Urinary bladder (tissue), 4 donors: Measurements from ENCODE around the gene ACOT6. TPM values are rescaled to one million over a fixed set of nuclear protein-coding genes. Genes with fewer than 3 reads are reported as not detected.
"Not testable (repeated sequence)": the region's sequence is repeated elsewhere in the genome, so short reads cannot be mapped to it uniquely, and the experiment has no call there.

Experiments used
- DNase-seq: peaks from one replicate; pipeline ENCODE4 v3.0.0-alpha.2; 2015; ENCODE audit errors: extremely low spot score
- H3K27ac ChIP-seq: one replicate; pipeline ENCODE4 v1.5.1; 2013; ENCODE audit warnings: low read depth, mild to moderate bottlenecking, moderate library complexity
- H3K36me3 ChIP-seq: one replicate; pipeline ENCODE4 v1.6.1; 2013; ENCODE audit warnings: mild to moderate bottlenecking, moderate library complexity; ENCODE audit not compliant: insufficient read depth
- H3K4me1 ChIP-seq: one replicate; pipeline ENCODE4 v1.6.1; 2013; ENCODE audit warnings: mild to moderate bottlenecking, moderate library complexity; ENCODE audit not compliant: insufficient read depth
- H3K4me3 ChIP-seq: one replicate; pipeline ENCODE4 v1.5.1; 2013; ENCODE audit warnings: low read depth, low read length
- WGBS: extraction: QIAGEN DNeasy Blood & Tissue Kit; methylation state at CpG from one replicate; pipeline ENCODE4 v1.1.7; 2013; 5-methylcytosine and 5-hydroxymethylcytosine counted together
- polyA plus RNA-seq: library from polyadenylated mRNA; stranded (reverse); fragments of 200-250 nt; gene quantifications from one replicate; pipeline ENCODE4 v1.2.3, GENCODE V29; 2013
- total RNA-seq: library from RNA; depleted of rRNA; stranded (reverse); fragments of >200 nt; gene quantifications from one replicate; pipeline ENCODE4 v1.2.3, GENCODE V29; 2014
- donor health status: healthy with polysubstance abuse.
- donor health status: healthy.

The ACOT6 gene
- total and polyA plus RNA-seq, 2 donors = not detected

DNA sequence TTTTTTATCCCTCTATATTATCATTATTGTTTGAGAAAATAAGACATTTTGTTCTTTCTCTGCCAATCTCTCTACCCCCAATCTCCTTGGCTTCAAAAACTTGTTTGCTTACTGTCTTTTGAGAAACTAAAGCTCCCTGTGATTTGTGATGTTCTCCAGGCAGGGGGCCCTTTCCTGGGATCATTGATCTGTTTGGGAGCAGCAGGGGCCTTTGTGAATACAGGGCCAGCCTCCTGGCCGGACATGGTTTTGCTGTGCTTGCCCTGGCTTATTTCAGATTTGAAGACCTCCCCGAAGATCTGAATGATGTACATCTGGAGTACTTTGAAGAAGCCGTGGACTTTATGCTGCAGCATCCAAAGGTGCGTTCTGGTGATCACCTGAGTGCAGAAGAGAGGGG lies 4.5 kb downstream of the ACOT6 start:
- no peaks in the 10 kb centered on the region for H3K4me1 ChIP-seq
- no peaks in the 10 kb centered on the region for H3K36me3 ChIP-seq
- no peak for DNase-seq
- 83% methylated on average over 4 of the region's 4 CpGs for WGBS
- no peak overlapping the region for H3K27ac ChIP-seq
- no peak overlapping the region for H3K4me3 ChIP-seq

DNA sequence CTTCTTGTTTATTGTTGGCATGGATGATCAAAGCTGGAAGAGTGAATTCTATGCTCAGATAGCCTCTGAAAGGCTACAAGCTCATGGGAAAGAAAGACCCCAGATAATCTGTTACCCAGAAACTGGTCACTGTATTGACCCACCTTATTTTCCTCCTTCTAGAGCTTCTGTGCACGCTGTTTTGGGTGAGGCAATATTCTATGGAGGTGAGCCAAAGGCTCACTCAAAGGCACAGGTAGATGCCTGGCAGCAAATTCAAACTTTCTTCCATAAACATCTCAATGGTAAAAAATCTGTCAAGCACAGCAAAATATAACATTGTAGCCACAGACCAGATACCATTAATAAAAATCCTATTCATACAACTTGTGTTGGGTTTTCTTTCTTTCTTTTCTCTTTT lies 7.2 kb downstream of the ACOT6 start:
- no peak for DNase-seq
- WGBS = 86% methylated on average over 1 of the region's 1 CpG
- Histone ChIP-seq H3K4me1 (no peaks in the 10 kb centered on the region), H3K4me3 (no peak overlapping the region), H3K36me3 (no peaks in the 10 kb centered on the region), H3K27ac (no peak overlapping the region)

DNA sequence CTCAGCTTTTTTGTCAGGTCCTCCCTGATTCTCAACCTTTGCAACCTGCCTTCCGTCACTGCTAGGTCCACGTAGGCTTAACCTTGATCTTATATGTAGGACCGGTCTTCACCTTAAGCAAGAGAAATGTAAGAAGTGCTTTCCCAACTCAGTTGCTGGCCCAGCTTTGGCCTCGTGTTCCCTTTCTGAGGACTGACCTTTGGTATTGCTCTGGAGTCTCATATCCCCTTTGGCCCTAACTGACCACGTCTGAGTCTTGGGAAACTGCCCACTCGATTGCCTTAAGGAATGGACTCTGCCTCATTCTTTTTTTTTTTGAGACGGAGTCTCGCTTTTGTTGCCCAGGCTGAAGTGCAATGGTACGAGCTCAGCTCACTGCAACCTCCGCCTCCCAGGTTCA lies 8.0 kb downstream of the ACOT6 start:
- H3K4me3 ChIP-seq = no peak overlapping the region
- H3K36me3 ChIP-seq = no peaks in the 10 kb centered on the region
- 85% methylated on average over 10 of the region's 10 CpGs for WGBS
- no peak overlapping the region for H3K27ac ChIP-seq
- DNase-seq = no peak
- H3K4me1 ChIP-seq = no peaks in the 10 kb centered on the region

DNA sequence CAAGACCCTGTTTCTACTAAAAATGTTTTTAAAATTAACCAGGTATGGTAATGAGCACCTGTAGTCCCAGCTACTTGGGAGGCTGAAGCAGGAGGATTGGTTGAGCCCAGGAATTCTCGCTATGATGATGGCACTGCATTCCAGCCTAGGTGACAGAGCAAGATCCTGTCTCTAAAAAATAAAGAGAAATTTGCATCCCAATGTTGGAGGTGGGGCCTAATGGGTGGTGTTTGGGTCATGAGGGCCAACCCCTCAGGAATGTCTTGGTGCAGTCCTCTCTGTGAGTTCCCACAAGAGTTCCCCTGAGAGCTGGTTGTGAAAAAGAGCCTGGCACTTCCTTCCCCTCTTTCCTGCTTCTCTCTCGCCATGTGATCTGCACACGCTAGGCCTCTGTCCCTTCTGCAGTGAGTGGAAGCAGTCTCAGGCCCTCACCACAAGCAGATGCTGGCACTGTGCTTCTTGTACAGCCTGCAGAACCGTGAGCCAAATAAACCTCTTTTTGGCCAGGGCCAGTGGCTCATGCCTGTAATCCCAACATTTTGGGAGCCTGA lies 11.3 kb downstream of the ACOT6 start:
- H3K4me3 ChIP-seq = no peak overlapping the region
- no peaks in the 10 kb centered on the region for H3K4me1 ChIP-seq
- H3K36me3 ChIP-seq = no peaks in the 10 kb centered on the region
- no peak for DNase-seq
- H3K27ac ChIP-seq = no peak overlapping the region
- WGBS = 94% methylated on average over 4 of the region's 4 CpGs

- 51% methylated on average over 1 of the region's 1 CpG for WGBS
- no peaks in the 10 kb centered on the region for H3K4me1 ChIP-seq
- H3K4me3 ChIP-seq = no peak overlapping the region
Observed at GRCh38 chr14:73625706-73626105, 13.4 kb downstream of the ACOT6 start.

DNA sequence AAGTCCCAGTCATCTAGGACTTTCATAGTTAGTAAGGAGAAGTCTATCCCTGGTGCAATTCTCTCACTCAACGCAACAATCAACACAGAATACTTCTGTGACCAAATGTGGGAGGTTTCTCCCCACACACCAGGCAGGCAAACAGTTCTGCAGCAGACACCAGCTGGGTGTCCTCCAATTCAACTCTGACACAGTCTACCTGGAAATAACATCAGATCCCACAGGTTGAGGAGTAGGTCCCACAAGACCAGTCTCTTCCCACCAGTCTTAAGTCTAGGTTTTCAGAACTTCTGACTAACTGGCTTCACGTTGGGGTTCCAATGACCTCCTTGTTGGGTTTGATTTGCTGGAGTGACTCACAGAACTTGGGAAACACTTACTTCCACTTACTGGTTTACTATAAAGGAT lies 14.8 kb downstream of the ACOT6 start:
- H3K27ac ChIP-seq = no peak overlapping the region
- H3K4me1 ChIP-seq = no peaks in the 10 kb centered on the region
- 93% methylated on average over 2 of the region's 2 CpGs for WGBS
- no peak overlapping the region for H3K4me3 ChIP-seq
- no peak for DNase-seq
- H3K36me3 ChIP-seq = no peaks in the 10 kb centered on the region

More at GRCh38 chr14:73625706-73626105, 13.4 kb downstream of the ACOT6 start:
- DNase-seq = no peak
- no peak overlapping the region for H3K27ac ChIP-seq
- no peaks in the 10 kb centered on the region for H3K36me3 ChIP-seq

DNA sequence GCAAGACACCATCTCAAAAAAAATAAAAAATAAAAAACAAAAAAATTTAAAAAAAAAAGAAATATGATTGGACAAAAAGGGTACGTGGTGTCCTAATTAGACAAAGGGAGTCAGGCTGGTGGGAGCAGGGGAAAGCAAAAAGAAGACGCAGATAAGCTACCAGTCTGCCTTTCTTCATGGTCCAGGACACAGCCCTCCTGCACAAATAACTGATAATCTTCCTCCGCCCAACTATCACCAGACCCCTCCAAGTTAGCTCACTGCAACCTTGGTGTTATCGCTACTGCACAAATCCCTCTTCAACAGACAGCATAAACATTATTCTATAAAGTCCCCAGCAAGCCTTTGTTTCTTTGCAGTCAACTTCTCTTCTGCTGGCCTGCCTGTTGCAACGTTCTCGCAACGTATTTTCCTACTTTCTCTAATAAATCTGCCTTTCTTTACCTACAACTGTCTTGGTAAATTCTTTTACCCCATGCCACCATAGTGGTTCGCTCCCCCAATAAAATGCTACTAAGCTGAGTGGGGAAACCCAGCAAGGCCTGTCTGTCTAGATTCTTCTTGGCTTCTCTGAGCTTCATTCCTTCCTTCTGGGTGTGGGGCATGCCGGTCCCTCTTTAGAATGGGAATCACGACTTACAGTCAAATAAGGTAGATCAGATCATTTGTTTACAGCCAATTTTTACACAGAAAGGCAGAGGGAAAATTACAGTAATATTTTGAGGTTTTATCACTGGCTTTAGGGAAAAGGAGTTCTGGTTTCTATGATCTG lies 17.9 kb downstream of the ACOT6 start:
- Histone ChIP-seq H3K4me1 (no peaks in the 10 kb centered on the region), H3K36me3 (no peaks in the 10 kb centered on the region), H3K27ac (no peak overlapping the region), H3K4me3 (no peak overlapping the region)
- WGBS = 48% methylated on average over 10 of the region's 10 CpGs
- no peak for DNase-seq

DNA sequence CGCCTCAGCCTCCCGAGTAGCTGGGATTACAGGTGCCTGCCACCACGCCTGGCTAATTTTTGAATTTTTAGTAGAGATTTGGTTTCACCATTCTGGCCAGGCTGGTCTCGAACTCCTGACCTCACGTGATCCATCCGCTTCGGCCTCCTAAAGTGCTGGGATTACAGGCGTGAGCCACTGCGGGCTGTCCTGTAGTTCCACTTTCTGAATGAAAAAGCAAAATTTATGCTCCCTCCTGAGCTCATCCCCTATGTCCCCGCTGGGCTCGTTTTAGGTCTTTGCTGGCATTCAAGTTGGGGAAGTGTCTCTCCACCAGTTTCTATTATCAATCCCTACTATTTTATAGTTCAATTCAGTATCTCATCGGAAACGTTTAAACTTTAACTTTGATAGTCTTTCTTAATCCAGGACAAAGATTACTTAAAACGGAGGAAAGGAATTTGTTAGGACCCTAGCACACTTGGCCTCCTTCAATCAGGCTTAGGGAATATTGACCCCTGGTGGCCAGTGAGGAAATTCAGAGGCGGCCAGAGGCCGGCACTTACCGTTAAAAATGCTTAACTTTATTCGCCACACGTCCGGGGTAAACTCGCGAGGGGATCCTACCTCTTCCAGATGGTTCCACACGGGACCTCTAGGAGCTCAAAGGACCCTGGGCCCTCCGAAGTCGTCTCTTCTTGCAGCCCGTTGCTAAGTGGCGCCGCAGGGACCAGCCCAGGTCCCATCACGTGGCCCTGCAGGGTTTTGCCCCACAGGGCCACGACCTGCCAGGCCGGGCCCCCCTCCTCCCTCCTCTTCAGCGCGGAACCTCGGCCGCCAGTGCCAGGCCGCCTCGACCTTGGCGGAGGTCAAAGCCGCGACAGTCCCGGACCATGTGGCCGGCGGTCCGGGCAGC lies 21.0 kb downstream of the ACOT6 start:
- Histone ChIP-seq H3K36me3 (no peaks in the 10 kb centered on the region), H3K27ac (no peak overlapping the region), H3K4me1 (no peaks in the 10 kb centered on the region), H3K4me3 (peak overlapping the region; percentile 41)
- DNase-seq = no peak
- WGBS = 15% methylated on average over 44 of the region's 44 CpGs

DNA sequence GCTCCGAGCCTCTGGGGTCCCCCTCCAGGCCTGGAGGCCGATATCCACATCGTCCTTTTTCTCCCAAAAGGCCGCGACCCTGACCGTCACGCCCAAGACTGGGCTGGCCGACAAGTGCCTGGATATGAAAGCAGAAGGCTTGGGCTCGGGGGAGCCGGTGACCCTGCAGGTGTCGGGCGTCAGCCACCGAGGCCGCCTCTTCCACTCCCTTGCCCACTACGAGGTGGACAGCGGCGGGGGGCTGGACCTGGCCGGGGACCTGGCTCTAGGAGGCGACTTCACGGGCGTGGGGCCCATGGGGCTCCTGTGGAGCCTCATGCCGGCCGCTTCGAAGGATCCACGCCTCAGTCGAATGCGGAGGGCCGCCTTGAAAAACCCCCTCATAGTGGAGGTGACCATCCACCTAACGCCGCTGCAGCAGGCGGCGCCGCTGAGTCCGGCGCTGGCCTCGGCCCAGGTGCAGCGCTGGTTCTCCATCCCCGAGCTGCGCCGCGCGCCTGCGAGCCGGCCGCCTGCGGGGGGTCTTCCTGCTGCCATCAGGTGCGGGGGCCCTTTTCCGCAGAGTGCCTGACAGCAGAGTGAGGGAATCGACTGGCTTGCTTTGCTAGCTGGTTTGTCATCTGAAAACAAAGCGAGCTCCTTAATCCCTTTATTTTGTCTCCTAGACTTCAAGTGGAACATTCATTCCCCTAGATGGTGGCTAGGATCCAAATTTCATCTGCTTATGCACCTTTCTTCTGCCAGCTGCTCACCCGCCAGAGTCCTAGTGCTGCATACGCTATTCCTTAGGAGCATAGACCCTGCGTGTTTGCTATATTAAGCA lies 21.9 kb downstream of the ACOT6 start:
- Histone ChIP-seq H3K27ac (no peak overlapping the region), H3K4me3 (peak overlapping the region; percentile 41), H3K36me3 (no peaks in the 10 kb centered on the region), H3K4me1 (no peaks in the 10 kb centered on the region)
- WGBS = 8% methylated on average over 53 of the region's 53 CpGs
- no peak for DNase-seq

DNA sequence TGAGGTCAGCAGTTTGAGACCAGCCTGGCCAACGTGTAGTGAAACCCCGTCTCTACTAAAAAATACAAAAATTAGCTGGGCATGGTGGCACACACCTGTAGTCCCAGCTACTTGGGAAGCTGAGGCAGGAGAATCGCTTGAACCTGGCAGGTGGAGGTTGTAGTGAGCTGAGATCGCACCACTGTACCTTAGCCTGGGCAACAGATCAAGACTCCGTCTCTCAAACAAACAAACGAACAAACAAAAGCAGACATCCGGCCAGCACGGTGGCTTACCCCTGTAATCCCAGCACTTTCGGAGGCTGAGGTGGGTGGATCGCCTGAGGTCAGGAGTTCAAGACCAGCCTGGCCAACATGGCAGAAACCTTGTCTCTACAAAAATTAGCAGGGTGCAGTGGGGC lies 24.0 kb downstream of the ACOT6 start:
- WGBS = 72% methylated on average over 10 of the region's 10 CpGs
- not testable (repeated sequence) for H3K4me3 ChIP-seq, H3K4me1 ChIP-seq, DNase-seq, H3K27ac ChIP-seq, H3K36me3 ChIP-seq

GRCh38 chr14:73637830-73638229 lies 25.5 kb downstream of the ACOT6 start:
- no peak overlapping the region for H3K4me3 ChIP-seq
- 79% methylated on average over 5 of the region's 5 CpGs for WGBS
- H3K4me1 ChIP-seq = no peaks in the 10 kb centered on the region
- no peak overlapping the region for H3K27ac ChIP-seq
- no peak for DNase-seq
- H3K36me3 ChIP-seq = no peaks in the 10 kb centered on the region

DNA sequence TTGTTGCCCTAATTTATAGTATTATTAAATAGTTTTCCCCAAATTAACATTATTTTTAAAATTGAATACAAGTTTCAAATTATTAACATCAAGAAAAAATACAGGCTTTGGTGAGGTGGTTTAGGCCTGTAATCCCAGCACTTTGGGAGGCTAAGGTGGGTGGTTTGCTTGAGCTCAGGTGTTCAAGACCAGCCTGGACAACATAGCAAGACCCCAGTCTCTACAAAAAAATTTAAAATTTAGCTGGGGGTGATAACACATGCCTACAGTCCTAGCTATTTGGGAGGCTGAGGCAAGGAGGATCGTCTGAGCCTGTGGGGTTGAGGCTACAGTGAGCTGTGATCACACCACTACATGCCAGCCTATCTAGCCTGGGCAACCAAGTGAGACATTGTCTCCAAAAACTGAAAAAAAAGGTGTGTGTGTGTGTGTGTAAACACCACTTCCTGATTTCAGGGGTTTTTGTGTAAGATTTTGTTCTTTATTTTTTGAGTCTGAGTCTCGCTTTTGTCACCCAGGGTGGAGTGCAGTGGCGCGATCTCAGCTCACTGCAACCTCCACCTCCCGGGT lies 28.6 kb downstream of the ACOT6 start:
- H3K36me3 ChIP-seq = no peaks in the 10 kb centered on the region
- no peaks in the 10 kb centered on the region for H3K4me1 ChIP-seq
- no peak for DNase-seq
- 91% methylated on average over 5 of the region's 5 CpGs for WGBS
- H3K27ac ChIP-seq = no peak overlapping the region
- H3K4me3 ChIP-seq = no peak overlapping the region
